GM18502 (cell line): ENCODE results near the gene RRP1B.
"Not testable (repeated sequence)": the region's sequence is repeated elsewhere in the genome, so short reads cannot be mapped to it uniquely, and the experiment has no call there.

Source experiments
- ATAC-seq: cut with Tn5 transposase; IDR thresholded peaks from one replicate; pipeline ENCODE4 v1.9.1; 2021; ENCODE audit warnings: mild to moderate bottlenecking; ENCODE audit not compliant: unreplicated experiment, poor library complexity

RRP1B gene

GRCh38 chr21:43694437-43695079 lies 35.2 kb downstream of the RRP1B start:
- no peak for ATAC-seq

- ATAC-seq, result no peak
Observed at GRCh38 chr21:43696214-43696613, 36.9 kb downstream of the RRP1B start.

GRCh38 chr21:43697758-43698643 lies 38.6 kb downstream of the RRP1B start:
- no peak for ATAC-seq

- ATAC-seq, result not testable (repeated sequence)
Observed at GRCh38 chr21:43699492-43699777, 40.1 kb downstream of the RRP1B start.

- no peak for ATAC-seq
Observed at GRCh38 chr21:43699933-43700599, 40.7 kb downstream of the RRP1B start.

- ATAC-seq, result no peak
Observed at GRCh38 chr21:43701936-43702784, 42.8 kb downstream of the RRP1B start.

- no peak for ATAC-seq
Observed at GRCh38 chr21:43702785-43703034, 43.4 kb downstream of the RRP1B start.

- no peak for ATAC-seq
Observed at GRCh38 chr21:43703035-43703880, 43.9 kb downstream of the RRP1B start.

- ATAC-seq, result no peak
Observed at GRCh38 chr21:43707462-43707861, 48.1 kb downstream of the RRP1B start.

GRCh38 chr21:43708745-43709381 lies 49.5 kb downstream of the RRP1B start:
- ATAC-seq, result no peak

GRCh38 chr21:43712268-43712942 lies 53.0 kb downstream of the RRP1B start:
- no peak for ATAC-seq

- not testable (repeated sequence) for ATAC-seq
Observed at GRCh38 chr21:43713123-43713522, 53.8 kb downstream of the RRP1B start.

- ATAC-seq, result no peak
Observed at GRCh38 chr21:43716376-43717165, 57.2 kb downstream of the RRP1B start.

GRCh38 chr21:43717166-43717853 lies 58.0 kb downstream of the RRP1B start:
- no peak for ATAC-seq

GRCh38 chr21:43717967-43718871 lies 58.9 kb downstream of the RRP1B start:
- ATAC-seq, result no peak
